Posterior vena cava (tissue), 2 donors: ENCODE measurements around the gene ZMYND11. TPM values are rescaled to one million over a fixed set of nuclear protein-coding genes. Genes with fewer than 3 reads are reported as not detected.
"Not testable (repeated sequence)": the region's sequence is repeated elsewhere in the genome, so short reads cannot be mapped to it uniquely, and the experiment has no call there.

Experiments used
- DNase-seq: peaks from one replicate; pipeline ENCODE4 v3.0.0-alpha.2; 2020; ENCODE audit warnings: low spot score
- intact Hi-C, 2 donors: fragments of 100-400 bp; cut with DNase I; formaldehyde crosslinking; loops; one replicate each; pipeline versions ENCODE4 v1.14.1 to v1.14.2; 2022 to 2023
- total RNA-seq, 2 donors: library from RNA; stranded (reverse); fragmentation: NEBNext Ultra II Directional; extraction: Animal tissue kit (Norgen Biotek cat#: 25700); gene quantifications; one replicate each; pipeline ENCODE4 v1.2.1, GENCODE V29; 2021
- donor health status: DM: yes; HTN: yes; CAD: no.
- donor health status: DM: yes; HTN: yes; CAD: no.

Gene ZMYND11
- total RNA-seq, 2 donors from 2014 or later, result 87.1 to 104 TPM

GRCh38 chr10:298033-298432 lies 162.8 kb downstream of the ZMYND11 start:
- intact Hi-C loops, result no loop called here
- DNase-seq, result no peak

- intact Hi-C loops, result no loop called here
- no peak for DNase-seq
These were observed 164.3 kb downstream of the ZMYND11 start for GRCh38 chr10:299512-299911.

GRCh38 chr10:299969-300368 lies 164.7 kb downstream of the ZMYND11 start:
- intact Hi-C loops, result no loop called here
- no peak for DNase-seq

GRCh38 chr10:300580-300979 lies 165.3 kb downstream of the ZMYND11 start:
- intact Hi-C loops, DNase-seq: not testable (repeated sequence)

DNA sequence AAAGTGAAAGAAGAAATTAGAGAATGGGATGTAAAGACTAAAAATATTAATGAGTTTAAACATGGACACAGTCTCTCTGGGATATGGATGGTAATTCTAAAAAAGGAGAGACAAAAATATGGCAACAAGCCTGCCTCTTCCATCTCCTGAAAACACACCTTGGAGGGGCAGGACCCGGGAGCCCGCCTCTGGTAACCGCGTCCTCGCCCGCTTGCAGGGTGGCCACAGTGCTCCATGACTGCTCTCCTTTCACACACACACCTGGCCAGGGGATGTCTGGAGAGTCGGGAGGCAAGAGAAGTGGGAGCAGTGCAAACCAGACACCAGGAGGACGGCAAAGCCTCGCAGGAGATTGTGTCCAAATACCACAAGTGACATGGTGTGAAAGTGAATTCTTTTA lies 166.3 kb downstream of the ZMYND11 start:
- no peak for DNase-seq
- intact Hi-C loops, result no loop called here

Other genes starting within 250 kb of the ZMYND11 start
- not detected for gene TUBB8, start 86.2 kb upstream of the ZMYND11 start, total RNA-seq